Measurements from ENCODE around the gene DNAAF8. TPM values are rescaled to one million over a fixed set of nuclear protein-coding genes. Genes with fewer than 3 reads are reported as not detected.

The DNAAF8 gene
- polyA plus RNA-seq, 2 of the 4 experiments (the other 2 are of a cell fraction): 1.6 TPM

DNA sequence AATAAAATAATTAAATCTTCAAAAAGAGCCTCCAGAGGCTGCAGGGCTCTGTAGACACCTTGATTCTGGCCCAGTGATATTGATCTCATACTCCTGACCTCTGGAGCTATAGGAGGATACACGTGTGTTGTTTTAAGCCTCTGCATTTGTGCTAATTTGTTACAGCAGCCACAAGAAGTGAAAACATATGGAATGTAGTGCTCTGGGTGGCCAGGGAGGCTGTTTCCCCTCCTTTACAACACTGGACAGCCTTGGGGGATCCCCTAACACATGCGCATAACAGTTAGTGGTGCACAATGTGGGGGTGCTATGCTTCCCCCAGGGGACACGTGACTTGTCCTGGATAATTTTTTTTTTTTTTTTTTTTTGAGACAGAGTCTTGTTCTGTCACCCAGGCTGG is 37.3 kb downstream of the DNAAF8 start:
- H3K4me3 ChIP-seq: no peak overlapping the region
- H3K27ac ChIP-seq: no peak overlapping the region
- H3K4me1 ChIP-seq: peaks cover 9% of the 10 kb centered on the region; the same call in 2 of the 3 replicates
- no peaks in the 10 kb centered on the region for H3K9me3 ChIP-seq
- no peak overlapping the region for H3K4me2 ChIP-seq
- DNase-seq (ENCODE audit: low read depth in 1 of 2, low spot score in 1 of 2) (no peak), FAIRE-seq (no peak), ATAC-seq (no peak)
- POLR2A ChIA-PET: no interaction called here
- 64% methylated on average over 3 of the region's 3 CpGs for WGBS (ENCODE audit: missing lambda C conversion rate)
- TF ChIP-seq, protein P1, sequence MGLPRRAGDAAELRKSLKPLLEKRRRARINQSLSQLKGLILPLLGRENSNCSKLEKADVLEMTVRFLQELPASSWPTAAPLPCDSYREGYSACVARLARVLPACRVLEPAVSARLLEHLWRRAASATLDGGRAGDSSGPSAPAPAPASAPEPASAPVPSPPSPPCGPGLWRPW (IDR thresholded peaks at IDR 0.05): no peak
- no peak for TF ChIP-seq KDM1A (IDR thresholded peaks at IDR 0.05; ENCODE audit: low read depth)
- no peak for TF ChIP-seq GATA3 (IDR thresholded peaks at IDR 0.05; ENCODE audit: borderline replicate concordance)
- TF ChIP-seq RAD21 (conservative IDR thresholded peaks at IDR 0.05 in 1 of 2, IDR thresholded peaks at IDR 0.05 in 1 of 2): no peak
- no peak for TF ChIP-seq ZNF302 (CRISPR knock-in tag; IDR thresholded peaks at IDR 0.05)
- no peak for TF ChIP-seq RNF2 (IDR thresholded peaks at IDR 0.05; ENCODE audit: borderline replicate concordance, low read depth)
- TF ChIP-seq HDAC2 (IDR thresholded peaks at IDR 0.05): no peak
- TF ChIP-seq, protein P2, sequence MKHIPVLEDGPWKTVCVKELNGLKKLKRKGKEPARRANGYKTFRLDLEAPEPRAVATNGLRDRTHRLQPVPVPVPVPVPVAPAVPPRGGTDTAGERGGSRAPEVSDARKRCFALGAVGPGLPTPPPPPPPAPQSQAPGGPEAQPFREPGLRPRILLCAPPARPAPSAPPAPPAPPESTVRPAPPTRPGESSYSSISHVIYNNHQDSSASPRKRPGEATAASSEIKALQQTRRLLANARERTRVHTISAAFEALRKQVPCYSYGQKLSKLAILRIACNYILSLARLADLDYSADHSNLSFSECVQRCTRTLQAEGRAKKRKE (CRISPR knock-in tag; IDR thresholded peaks at IDR 0.05; ENCODE audit: low read depth): no peak
- no peak for TF ChIP-seq CEBPB (IDR thresholded peaks at IDR 0.05)
- CTCF ChIA-PET: interaction anchor here (0.7 to 1.3 kb wide), 4 partner anchors 10 to 185 kb away, joined by 3 to 4 read pairs (median 3); no protein-coding TSS in a partner anchor

DNA sequence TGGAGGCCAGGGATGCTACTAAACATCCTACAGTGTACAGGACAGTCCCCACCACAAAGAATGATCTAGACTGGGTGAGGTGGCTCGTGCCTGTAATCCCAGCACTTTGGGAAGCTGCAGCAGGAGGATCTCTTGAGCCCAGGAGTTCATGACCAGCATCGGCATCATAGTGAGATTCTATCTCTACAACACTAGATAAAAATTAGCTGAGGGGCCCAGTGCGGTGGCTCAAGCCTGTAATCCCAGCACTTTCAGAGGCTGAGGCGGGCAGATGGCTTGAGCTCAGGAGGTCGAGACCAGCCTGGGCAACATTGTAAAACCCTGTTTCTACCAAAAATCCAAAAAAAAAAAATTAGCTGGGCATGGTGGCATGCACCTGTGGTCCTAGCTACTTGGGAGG is 38.0 kb downstream of the DNAAF8 start:
- WGBS (ENCODE audit: missing lambda C conversion rate): 71% methylated on average over 5 of the region's 5 CpGs
- CTCF ChIA-PET: interaction anchor here (0.6 to 1.3 kb wide), 4 partner anchors 24 to 184 kb away, joined by 3 to 4 read pairs (median 3); partner anchors contain the start of genes ANKS3 and DNAAF8
- peaks cover 9% of the 10 kb centered on the region; the same call in 2 of the 3 replicates for H3K4me1 ChIP-seq
- FAIRE-seq (no peak), DNase-seq (ENCODE audit: low read depth in 1 of 2, low spot score in 1 of 2) (no peak), ATAC-seq (no peak)
- no peak overlapping the region for H3K4me3 ChIP-seq
- POLR2A ChIA-PET: no interaction called here
- H3K4me2 ChIP-seq: no peak overlapping the region
- no peak for TF ChIP-seq NFE2L2 (conservative IDR thresholded peaks at IDR 0.05; ENCODE audit: low read length)
- no peak for TF ChIP-seq GATA3 (IDR thresholded peaks at IDR 0.05; ENCODE audit: borderline replicate concordance)
- no peak for TF ChIP-seq MYC (IDR thresholded peaks at IDR 0.05; ENCODE audit: borderline replicate concordance, low read length)
- TF ChIP-seq, protein P2 (CRISPR knock-in tag; IDR thresholded peaks at IDR 0.05; ENCODE audit: low read depth): no peak
- TF ChIP-seq, protein P3, sequence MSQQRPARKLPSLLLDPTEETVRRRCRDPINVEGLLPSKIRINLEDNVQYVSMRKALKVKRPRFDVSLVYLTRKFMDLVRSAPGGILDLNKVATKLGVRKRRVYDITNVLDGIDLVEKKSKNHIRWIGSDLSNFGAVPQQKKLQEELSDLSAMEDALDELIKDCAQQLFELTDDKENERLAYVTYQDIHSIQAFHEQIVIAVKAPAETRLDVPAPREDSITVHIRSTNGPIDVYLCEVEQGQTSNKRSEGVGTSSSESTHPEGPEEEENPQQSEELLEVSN (IDR thresholded peaks at IDR 0.05; ENCODE audit: borderline replicate concordance, low read depth): no peak
- no peak for TF ChIP-seq ZSCAN20 (CRISPR knock-in tag; IDR thresholded peaks at IDR 0.05)
- TF ChIP-seq MAFK (IDR thresholded peaks at IDR 0.05; ENCODE audit: partially characterized antibody): no peak
- TF ChIP-seq CHD2 (IDR thresholded peaks at IDR 0.05; ENCODE audit: low read length, partially characterized antibody): no peak
- no peak for TF ChIP-seq POLR2A (IDR thresholded peaks at IDR 0.05; ENCODE audit: low read length)
- no peak for TF ChIP-seq JUN (IDR thresholded peaks at IDR 0.05)
- TF ChIP-seq TP53 (CRISPR knock-in tag; IDR thresholded peaks at IDR 0.05): no peak
- TF ChIP-seq EHMT2 (IDR thresholded peaks at IDR 0.05; ENCODE audit: low read depth): no peak
- TF ChIP-seq RAD21 (conservative IDR thresholded peaks at IDR 0.05 in 1 of 2, IDR thresholded peaks at IDR 0.05 in 1 of 2): no peak
- TF ChIP-seq, protein P4, sequence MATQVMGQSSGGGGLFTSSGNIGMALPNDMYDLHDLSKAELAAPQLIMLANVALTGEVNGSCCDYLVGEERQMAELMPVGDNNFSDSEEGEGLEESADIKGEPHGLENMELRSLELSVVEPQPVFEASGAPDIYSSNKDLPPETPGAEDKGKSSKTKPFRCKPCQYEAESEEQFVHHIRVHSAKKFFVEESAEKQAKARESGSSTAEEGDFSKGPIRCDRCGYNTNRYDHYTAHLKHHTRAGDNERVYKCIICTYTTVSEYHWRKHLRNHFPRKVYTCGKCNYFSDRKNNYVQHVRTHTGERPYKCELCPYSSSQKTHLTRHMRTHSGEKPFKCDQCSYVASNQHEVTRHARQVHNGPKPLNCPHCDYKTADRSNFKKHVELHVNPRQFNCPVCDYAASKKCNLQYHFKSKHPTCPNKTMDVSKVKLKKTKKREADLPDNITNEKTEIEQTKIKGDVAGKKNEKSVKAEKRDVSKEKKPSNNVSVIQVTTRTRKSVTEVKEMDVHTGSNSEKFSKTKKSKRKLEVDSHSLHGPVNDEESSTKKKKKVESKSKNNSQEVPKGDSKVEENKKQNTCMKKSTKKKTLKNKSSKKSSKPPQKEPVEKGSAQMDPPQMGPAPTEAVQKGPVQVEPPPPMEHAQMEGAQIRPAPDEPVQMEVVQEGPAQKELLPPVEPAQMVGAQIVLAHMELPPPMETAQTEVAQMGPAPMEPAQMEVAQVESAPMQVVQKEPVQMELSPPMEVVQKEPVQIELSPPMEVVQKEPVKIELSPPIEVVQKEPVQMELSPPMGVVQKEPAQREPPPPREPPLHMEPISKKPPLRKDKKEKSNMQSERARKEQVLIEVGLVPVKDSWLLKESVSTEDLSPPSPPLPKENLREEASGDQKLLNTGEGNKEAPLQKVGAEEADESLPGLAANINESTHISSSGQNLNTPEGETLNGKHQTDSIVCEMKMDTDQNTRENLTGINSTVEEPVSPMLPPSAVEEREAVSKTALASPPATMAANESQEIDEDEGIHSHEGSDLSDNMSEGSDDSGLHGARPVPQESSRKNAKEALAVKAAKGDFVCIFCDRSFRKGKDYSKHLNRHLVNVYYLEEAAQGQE (IDR thresholded peaks at IDR 0.05): no peak
- no peak for TF ChIP-seq FOXS1 (CRISPR knock-in tag; IDR thresholded peaks at IDR 0.05)
- TF ChIP-seq ZC3H11A (IDR thresholded peaks at IDR 0.05): no peak
- TF ChIP-seq, protein P5, sequence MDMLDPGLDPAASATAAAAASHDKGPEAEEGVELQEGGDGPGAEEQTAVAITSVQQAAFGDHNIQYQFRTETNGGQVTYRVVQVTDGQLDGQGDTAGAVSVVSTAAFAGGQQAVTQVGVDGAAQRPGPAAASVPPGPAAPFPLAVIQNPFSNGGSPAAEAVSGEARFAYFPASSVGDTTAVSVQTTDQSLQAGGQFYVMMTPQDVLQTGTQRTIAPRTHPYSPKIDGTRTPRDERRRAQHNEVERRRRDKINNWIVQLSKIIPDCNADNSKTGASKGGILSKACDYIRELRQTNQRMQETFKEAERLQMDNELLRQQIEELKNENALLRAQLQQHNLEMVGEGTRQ (IDR thresholded peaks at IDR 0.05): no peak
- no peak for TF ChIP-seq NR3C1 (IDR thresholded peaks at IDR 0.05)
- H3K27ac ChIP-seq: no peak overlapping the region
- H3K9me3 ChIP-seq: no peaks in the 10 kb centered on the region

Data from A549 (cell line).